Epidermal melanocyte (primary cell): ENCODE data around the gene XIAP.
A peak's percentile ranks its signal among the peaks of the same experiment; 100 is the strongest.
"Not testable (repeated sequence)": the region's sequence is repeated elsewhere in the genome, so short reads cannot be mapped to it uniquely, and the experiment has no call there.

Source experiments
- DNase-seq: peaks from one replicate; pipeline ENCODE4 v3.0.0; 2011; ENCODE audit warnings: low spot score; ENCODE audit not compliant: insufficient read length

XIAP gene

GRCh38 chrX:123859846-123860838 lies at the start of gene XIAP:
XIAP (plus strand) TSS chrX:123860053; CDS start chrX:123885663, 25,610 bp downstream.
- peak; percentile 58 for DNase-seq

GRCh38 chrX:123814343-123814742 lies 45.5 kb upstream of the XIAP start:
- no peak for DNase-seq

GRCh38 chrX:123814934-123815394 lies 44.9 kb upstream of the XIAP start:
- not testable (repeated sequence) for DNase-seq

GRCh38 chrX:123817288-123817894 lies 42.5 kb upstream of the XIAP start:
- no peak for DNase-seq

GRCh38 chrX:123818243-123818642 lies 41.6 kb upstream of the XIAP start:
- DNase-seq = no peak

GRCh38 chrX:123822965-123823364 lies 36.9 kb upstream of the XIAP start:
- no peak for DNase-seq

- DNase-seq = no peak
These were observed 29.5 kb upstream of the XIAP start for GRCh38 chrX:123830309-123830708.

- peak; percentile 22 for DNase-seq
These were observed 26.5 kb upstream of the XIAP start for GRCh38 chrX:123833387-123833786.

GRCh38 chrX:123834116-123834515 lies 25.7 kb upstream of the XIAP start:
- DNase-seq = no peak

- DNase-seq = no peak
These were observed 24.0 kb upstream of the XIAP start for GRCh38 chrX:123835661-123836371.

- not testable (repeated sequence) for DNase-seq
These were observed 14.7 kb upstream of the XIAP start for GRCh38 chrX:123845129-123845528.

GRCh38 chrX:123846577-123847038 lies 13.2 kb upstream of the XIAP start:
- DNase-seq = no peak

GRCh38 chrX:123847056-123847455 lies 12.8 kb upstream of the XIAP start:
- no peak for DNase-seq

- DNase-seq = no peak
These were observed 10.8 kb upstream of the XIAP start for GRCh38 chrX:123849096-123849495.

- not testable (repeated sequence) for DNase-seq
These were observed 9.9 kb upstream of the XIAP start for GRCh38 chrX:123849906-123850305.

- DNase-seq = no peak
These were observed 8.8 kb upstream of the XIAP start for GRCh38 chrX:123851079-123851478.

- no peak for DNase-seq
These were observed 5.5 kb upstream of the XIAP start for GRCh38 chrX:123854329-123854728.

- peak; percentile 43 for DNase-seq
These were observed 426 bp upstream of the XIAP start for GRCh38 chrX:123859409-123859845.

GRCh38 chrX:123860983-123861382 lies 1.1 kb downstream of the XIAP start:
- no peak for DNase-seq

GRCh38 chrX:123869488-123869887 lies 9.6 kb downstream of the XIAP start:
- no peak for DNase-seq

GRCh38 chrX:123871309-123871708 lies 11.5 kb downstream of the XIAP start:
- no peak for DNase-seq

- DNase-seq = no peak
These were observed 14.1 kb downstream of the XIAP start for GRCh38 chrX:123873956-123874355.
